Measurements from ENCODE around the gene PI3. TPM values are rescaled to one million over a fixed set of nuclear protein-coding genes. Genes with fewer than 3 reads are reported as not detected.
A peak's percentile ranks its signal among the peaks of the same experiment; 100 is the strongest.

The PI3 gene
- total RNA-seq, 2 donors from 2014 or later: not detected

GRCh38 chr20:45183084-45183483 lies 8.4 kb downstream of the PI3 start:
- TF ChIP-seq POLR2A (IDR thresholded peaks at IDR 0.05): no peak
- TF ChIP-seq CTCF (IDR thresholded peaks at IDR 0.05): no peak
- Histone ChIP-seq H3K4me3 (no peak overlapping the region), H3K27me3 (no peaks in the 10 kb centered on the region), H3K4me1 (no peaks in the 10 kb centered on the region), H3K36me3 (replicated peaks in 1 of 2; ENCODE audit: insufficient read depth in 1 of 2, low read depth in 2 of 2) (no peaks in the 10 kb centered on the region), H3K27ac (no peak overlapping the region), H3K9me3 (no peaks in the 10 kb centered on the region)
- no peak for DNase-seq
- ATAC-seq: no peak
- WGBS, 2 donors: 82 to 84% methylated on average over 2 of the region's 2 CpGs
- intact Hi-C loops (cut with DNase I): no loop called here

- ATAC-seq (no peak), DNase-seq (no peak)
- Histone ChIP-seq H3K27ac (no peak overlapping the region), H3K27me3 (no peaks in the 10 kb centered on the region), H3K9me3 (no peaks in the 10 kb centered on the region), H3K4me3 (no peak overlapping the region), H3K36me3 (replicated peaks in 1 of 2; ENCODE audit: insufficient read depth in 1 of 2, low read depth in 2 of 2) (no peaks in the 10 kb centered on the region), H3K4me1 (peaks cover 12% of the 10 kb centered on the region)
- 75 to 80% methylated on average over 1 to 2 of the region's 2 CpGs for WGBS, 2 donors
- intact Hi-C loops (cut with DNase I): no loop called here
- TF ChIP-seq POLR2A (IDR thresholded peaks at IDR 0.05) (no peak), CTCF (IDR thresholded peaks at IDR 0.05) (no peak)
These were observed 13.0 kb downstream of the PI3 start for GRCh38 chr20:45187693-45188092.

GRCh38 chr20:45189067-45189609 lies 14.4 kb downstream of the PI3 start:
- no peak overlapping the region for H3K27ac ChIP-seq
- DNase-seq (peak in 3 of 4 donors; percentile 18 to 58 (median 21)), ATAC-seq (no peak)
- 58 to 63% methylated on average over 3 of the region's 3 CpGs for WGBS, 2 donors
- no peak for TF ChIP-seq CTCF (IDR thresholded peaks at IDR 0.05)
- TF ChIP-seq POLR2A (IDR thresholded peaks at IDR 0.05): no peak
- peaks cover 12% of the 10 kb centered on the region for H3K4me1 ChIP-seq
- no peaks in the 10 kb centered on the region for H3K9me3 ChIP-seq
- intact Hi-C loops (cut with DNase I): no loop called here
- H3K36me3 ChIP-seq (replicated peaks in 1 of 2; ENCODE audit: insufficient read depth in 1 of 2, low read depth in 2 of 2): no peaks in the 10 kb centered on the region
- H3K27me3 ChIP-seq: no peaks in the 10 kb centered on the region
- H3K4me3 ChIP-seq: no peak overlapping the region

GRCh38 chr20:45189861-45190260 lies 15.2 kb downstream of the PI3 start:
- ATAC-seq (no peak), DNase-seq (no peak)
- WGBS, 2 donors: 91 to 93% methylated on average over 3 of the region's 3 CpGs
- Histone ChIP-seq H3K4me1 (peaks cover 12% of the 10 kb centered on the region), H3K4me3 (no peak overlapping the region), H3K27ac (no peak overlapping the region), H3K36me3 (replicated peaks in 1 of 2; ENCODE audit: insufficient read depth in 1 of 2, low read depth in 2 of 2) (no peaks in the 10 kb centered on the region), H3K27me3 (no peaks in the 10 kb centered on the region), H3K9me3 (no peaks in the 10 kb centered on the region)
- intact Hi-C loops (cut with DNase I): no loop called here
- TF ChIP-seq POLR2A (IDR thresholded peaks at IDR 0.05) (no peak), CTCF (IDR thresholded peaks at IDR 0.05) (no peak)

GRCh38 chr20:45191926-45192325 lies 17.2 kb downstream of the PI3 start:
- 79 to 92% methylated on average over 3 of the region's 3 CpGs for WGBS, 2 donors
- TF ChIP-seq POLR2A (IDR thresholded peaks at IDR 0.05): no peak
- no peak for TF ChIP-seq CTCF (IDR thresholded peaks at IDR 0.05)

More at GRCh38 chr20:45191926-45192325, 17.2 kb downstream of the PI3 start:
- no peak for ATAC-seq
- no peaks in the 10 kb centered on the region for H3K9me3 ChIP-seq
- H3K27me3 ChIP-seq: no peaks in the 10 kb centered on the region
- no peak overlapping the region for H3K27ac ChIP-seq
- no peak overlapping the region for H3K4me3 ChIP-seq
- H3K4me1 ChIP-seq: peaks cover 12% of the 10 kb centered on the region
- intact Hi-C loops (cut with DNase I): no loop called here
- no peak for DNase-seq
- no peaks in the 10 kb centered on the region for H3K36me3 ChIP-seq (replicated peaks in 1 of 2; ENCODE audit: insufficient read depth in 1 of 2, low read depth in 2 of 2)
